Activated gamma-delta T cell treated with Interleukin-2 at 50 U/mL for 16 hours (primary cell): ENCODE measurements around the gene TMEM26.

ENCODE experiments used
- DNase-seq: peaks from one replicate; pipeline ENCODE4 v3.0.0-alpha.2; 2020

TMEM26 gene

DNA sequence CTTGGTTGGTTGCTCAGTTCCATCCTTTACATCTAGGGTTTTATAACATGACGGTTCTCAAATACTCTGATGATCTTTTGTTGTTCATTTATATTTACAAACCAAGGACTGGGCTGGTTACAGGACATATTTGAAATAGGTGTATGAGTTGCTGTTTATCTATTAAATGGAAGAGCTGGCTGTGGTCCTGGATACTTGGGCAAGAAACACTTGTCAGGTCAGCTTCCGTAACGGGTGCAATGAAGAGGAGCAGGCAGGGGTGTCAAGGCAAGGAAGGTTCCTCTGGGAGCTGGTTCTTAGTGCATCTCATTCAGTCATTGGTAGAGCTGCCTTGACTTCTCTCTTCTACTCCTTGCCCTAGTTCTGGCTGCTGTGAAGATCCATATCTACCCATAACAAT lies 4.8 kb upstream of the TMEM26 start:
- no peak for DNase-seq

DNA sequence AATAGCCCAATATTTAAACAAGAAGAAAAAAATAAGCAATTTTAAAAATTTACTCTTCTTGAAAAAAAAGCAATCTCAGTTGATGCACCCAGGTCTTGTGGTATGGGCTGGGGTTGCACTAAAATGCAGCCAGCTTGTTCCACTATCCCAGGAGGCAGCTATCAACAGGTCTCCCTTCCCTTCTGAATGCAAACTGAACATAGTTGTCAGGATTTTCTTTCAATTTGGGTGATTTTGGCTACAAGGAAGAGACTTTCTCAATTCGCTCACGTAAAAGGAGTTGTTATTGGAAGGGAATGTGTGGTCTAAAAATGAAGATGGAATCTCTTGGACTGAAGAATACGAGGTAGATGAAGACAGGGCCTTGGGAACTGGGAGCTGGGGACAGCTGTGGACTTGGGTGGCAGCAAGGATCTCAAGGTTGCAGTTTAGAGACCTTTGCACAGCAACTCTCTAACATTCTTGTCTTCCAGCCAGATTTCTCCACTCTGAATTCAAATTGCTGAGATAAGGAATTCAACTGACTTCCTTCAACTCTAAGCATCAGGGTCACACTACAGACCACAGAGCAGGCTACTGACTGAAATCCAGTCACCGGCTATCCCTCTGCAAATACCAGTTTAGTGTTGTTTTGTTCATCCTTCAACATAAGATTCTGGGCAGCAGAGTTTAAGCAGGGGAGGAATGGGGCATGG lies 3.1 kb upstream of the TMEM26 start:
- DNase-seq, result no peak

DNA sequence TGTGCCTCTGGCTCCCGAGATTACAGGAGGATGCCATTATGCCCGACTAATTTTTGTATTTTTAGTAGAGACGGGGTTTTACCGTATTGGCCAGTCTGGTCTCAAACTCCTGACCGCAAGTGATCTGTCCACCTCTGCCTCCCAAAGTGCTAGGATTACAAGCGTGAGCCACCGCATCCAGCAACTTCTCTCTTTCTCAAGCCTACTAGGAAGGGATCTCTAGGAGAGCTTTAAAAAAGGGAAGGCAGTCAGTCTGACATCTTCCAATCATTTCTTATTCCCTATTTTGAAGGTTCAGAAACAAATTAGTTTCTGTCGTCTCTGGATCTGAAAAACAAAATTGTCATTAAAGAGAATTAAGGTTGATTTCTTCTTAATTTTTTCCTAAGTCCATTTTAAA lies 2.5 kb upstream of the TMEM26 start:
- DNase-seq, result no peak

DNA sequence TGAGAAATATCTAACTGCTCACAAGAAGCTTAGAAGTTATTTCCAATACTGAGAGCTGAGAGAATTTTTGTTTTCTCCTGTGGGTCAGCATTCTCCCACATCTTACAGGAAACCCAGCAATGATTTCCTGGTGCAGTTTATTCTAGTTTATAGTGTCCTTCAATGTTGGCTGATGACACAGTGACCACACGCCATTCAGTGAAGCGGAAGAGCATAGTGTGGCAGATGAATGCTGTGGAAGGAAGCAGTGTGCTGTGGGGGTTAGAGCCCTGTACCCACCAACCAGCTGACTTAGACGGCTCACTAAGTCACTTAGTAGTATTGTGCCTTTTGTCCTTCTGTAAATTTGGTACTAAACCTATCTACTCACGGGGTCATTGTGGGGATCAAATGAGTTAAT lies 1.4 kb upstream of the TMEM26 start:
- no peak for DNase-seq

DNA sequence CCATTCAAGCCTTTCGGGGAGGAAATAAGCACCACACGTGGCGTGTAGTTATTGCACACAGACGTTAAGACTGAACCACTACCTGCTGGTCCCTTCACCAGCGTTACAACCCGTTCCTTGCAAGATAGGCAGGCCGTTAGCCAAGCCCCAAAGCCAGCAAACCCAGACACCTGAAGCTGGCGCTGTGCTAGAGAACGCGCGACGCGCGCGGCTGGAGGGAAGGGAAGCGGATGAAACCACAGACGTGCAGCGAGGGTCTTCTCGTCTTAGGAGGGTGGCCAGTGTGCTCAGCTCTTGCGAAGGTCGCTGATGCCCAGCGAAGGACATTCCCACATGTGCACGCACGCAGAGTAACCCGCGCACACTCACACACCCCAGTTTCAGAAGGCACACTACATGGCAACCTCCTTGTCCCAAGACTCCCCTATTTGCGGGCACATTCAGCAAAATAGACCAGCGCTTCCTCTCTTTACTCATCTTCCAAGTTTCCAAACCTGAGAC lies 980 bp downstream of the TMEM26 start:
- no peak for DNase-seq

DNA sequence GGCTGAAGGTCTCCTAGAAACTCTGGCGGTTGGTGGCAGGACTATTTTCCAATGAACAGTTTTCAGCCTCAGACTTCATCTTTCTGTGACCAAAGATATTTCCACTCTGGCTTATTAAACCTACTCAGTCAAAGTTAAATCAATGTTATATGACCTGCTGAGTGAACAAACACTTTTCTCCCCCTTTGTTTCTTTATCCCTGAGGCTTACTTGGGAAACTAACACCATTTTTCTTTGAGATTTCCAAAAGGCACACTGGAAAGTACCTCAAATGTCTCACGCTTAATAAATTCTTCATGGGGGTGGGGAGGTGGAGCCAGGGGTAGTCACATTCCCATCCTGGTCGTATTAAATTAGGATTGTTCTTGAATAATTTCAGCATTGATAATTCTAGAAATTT lies 1.8 kb downstream of the TMEM26 start:
- DNase-seq, result no peak

DNA sequence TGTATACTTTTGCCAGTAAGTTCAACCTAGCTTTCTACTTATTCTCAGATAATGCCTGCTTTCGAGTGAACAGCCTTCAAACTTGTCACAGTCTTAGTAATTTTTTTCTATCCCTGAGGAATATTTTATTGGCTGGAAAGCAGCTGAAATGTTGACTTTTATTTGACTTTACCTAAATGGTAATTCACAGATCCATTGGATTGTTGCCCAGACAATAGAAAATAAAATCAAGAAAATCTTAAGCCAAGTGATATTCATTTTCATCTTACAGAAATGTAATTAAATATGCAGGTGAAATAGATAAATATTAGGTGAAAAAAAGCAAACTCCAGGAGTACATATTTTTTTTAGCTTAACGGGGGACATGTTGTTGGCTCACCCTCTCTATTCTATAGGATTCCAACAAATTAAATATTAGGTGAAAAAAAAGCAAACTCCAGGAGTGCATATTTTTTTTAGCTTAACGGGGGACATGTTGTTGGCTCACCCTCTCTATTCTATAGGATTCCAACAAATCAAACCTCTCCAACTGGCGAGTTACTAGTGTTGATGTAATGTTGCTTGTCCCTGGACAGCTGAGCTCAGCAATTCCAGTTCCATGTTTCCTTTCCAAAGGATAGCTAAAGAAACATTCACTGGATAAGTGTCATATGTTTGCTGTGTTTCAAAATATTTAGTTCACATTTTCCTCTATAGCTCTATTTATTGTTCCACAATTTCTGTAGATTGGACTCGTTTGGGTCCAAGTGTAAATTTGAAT lies 4.2 kb downstream of the TMEM26 start:
- DNase-seq, result no peak

DNA sequence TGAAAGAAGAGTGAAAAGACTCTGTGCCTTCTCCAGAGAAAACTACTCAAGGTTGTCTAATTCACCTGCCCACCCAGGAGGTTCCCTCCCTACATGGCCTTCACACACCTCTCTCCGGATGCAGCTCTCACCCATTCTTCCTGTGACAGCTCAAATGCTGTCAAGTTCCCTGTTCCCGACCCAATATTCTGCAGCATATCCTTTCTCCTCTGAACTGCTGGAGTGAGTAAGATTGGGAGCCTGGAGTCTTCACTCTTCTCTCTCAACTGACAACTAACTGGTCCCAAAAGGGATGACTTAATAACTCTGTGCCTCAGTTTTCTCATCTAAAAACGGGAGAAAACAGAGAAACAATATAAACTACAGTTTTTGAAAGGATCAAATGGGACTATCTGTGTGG lies 5.1 kb downstream of the TMEM26 start:
- no peak for DNase-seq

DNA sequence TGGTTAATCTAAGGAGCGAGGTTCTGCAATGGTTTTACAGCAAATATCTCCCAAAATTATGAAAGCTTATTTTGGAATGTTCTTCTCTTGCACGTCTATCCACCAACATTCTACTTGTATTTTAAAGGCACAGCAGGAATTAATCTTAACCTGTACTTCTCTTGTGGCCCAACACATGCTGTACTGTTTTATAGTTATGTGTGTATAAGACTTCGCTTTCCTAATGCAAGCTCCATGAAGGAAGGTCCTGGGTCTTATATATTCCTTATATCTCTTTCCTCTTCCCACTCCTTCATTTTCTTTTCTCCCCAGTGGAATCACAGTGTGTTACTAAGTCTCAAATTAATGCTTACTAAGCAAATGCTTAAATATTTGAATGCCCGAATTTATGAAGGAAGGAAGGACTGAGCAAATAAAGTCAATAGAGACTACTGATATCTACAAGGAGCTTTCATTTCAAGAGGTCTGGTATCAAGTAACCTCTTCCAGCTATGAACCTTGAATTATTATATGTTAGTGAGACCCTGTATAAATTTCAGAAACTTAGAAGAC lies 14.0 kb downstream of the TMEM26 start:
- no peak for DNase-seq

DNA sequence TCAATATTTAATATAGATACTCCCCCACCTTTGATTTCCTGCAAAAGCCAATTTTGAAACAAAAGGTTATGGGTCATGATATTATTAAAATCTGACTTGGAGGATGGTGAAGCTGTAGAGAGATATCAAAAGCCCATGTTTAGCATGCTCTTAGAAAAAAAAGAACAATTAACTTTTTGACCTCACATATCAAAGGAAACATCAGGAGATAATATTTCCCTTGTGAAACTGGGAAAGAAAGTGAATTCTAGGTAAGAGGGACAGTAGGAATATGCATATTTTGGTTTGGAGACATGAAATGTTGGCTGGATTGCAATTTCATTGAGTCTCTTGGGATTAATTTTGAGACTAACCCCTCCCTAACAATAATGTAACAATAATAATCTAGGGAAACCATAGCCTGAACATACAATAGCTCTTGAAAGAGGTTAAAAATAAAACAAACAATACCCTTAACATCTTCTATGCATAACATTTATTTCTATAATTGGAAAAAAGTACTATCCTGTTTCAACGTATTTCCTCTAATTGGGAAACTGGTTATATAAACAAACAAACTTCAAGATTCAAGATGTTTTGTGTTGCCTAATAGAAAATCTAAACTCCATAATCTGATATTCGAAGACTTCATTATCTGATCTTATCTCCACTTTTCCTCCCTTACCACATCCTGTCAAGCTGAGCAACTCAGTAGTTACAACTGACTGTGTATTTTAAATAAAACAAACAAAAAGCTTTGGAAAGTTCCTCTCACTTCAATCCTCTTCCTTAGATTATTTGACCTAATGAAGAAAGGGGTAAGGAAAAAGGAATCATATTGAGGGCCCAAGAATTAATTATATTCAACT lies 14.8 kb downstream of the TMEM26 start:
- DNase-seq, result no peak

DNA sequence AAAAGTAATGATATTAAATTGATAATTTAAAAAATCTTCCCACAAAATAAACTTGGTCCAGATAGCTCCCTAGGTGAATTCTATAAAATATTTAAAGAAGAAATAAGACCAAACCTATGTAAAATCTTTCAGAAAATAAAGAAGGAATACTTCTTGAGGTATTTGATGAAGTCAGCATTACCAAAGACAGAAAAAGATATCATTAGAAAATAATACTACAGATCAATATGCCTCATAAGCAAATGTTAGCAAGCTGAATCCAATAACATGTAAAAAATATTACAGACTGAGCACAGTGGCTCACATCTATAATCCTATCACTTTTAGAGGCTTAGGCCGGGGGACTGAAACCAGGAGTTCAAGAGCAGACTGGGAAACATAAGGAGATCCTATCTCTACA lies 30.0 kb downstream of the TMEM26 start:
- no peak for DNase-seq

DNA sequence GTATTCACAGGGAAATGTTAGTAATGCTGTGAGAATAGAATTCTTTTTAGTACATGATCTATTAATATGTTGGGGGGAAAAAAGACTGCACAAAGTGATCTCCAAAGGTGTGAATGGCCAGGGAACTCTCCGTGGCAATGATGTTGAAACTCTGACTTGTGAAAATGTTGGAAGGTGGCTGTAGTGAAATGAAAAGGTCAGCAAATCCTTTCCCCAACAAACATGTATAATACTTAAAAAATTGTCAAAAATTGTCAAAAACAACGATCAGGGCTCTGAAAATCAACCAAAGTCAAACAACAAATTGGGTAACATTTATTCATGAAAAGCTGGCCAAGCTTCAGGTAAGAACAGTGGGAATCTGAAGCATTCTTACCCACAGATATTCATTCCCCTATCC lies 35.5 kb downstream of the TMEM26 start:
- DNase-seq, result no peak

DNA sequence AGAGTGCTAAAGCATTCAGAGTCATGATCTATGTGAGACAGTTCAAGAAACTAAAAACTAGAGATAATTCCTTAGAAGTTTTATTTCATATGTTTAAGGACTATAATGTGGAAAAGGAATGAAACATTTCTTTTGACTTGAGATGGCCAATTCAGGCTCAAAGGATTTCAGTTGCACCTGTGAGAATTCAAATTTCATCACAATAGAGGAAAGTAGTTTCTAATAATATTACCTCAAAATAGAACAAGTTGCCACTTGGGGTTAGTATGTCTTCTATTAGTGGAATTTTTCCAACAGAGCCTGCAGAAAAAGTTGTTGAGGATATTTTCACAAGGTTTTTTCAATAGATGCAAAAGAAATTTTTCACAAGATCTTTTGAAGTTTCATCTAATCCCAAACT lies 37.4 kb downstream of the TMEM26 start:
- no peak for DNase-seq

DNA sequence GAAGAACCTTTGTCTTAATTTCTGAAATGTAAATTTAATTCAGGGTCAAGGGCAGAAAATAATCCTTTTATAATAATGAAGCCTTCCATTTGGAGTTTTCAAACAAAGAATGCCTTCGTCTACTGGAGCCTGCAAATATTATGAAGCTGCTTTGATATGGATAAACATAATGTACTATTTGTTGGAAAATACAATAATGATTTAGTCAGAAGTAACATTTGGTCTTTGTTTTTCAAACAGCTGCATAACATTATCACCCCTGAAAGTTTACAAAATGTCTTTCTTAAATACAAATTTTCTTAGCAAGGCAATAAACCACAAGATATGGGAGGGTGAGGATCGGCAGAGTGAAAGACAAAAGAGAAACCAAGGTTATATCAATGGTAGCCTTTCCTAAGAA lies 41.5 kb downstream of the TMEM26 start:
- DNase-seq, result no peak

DNA sequence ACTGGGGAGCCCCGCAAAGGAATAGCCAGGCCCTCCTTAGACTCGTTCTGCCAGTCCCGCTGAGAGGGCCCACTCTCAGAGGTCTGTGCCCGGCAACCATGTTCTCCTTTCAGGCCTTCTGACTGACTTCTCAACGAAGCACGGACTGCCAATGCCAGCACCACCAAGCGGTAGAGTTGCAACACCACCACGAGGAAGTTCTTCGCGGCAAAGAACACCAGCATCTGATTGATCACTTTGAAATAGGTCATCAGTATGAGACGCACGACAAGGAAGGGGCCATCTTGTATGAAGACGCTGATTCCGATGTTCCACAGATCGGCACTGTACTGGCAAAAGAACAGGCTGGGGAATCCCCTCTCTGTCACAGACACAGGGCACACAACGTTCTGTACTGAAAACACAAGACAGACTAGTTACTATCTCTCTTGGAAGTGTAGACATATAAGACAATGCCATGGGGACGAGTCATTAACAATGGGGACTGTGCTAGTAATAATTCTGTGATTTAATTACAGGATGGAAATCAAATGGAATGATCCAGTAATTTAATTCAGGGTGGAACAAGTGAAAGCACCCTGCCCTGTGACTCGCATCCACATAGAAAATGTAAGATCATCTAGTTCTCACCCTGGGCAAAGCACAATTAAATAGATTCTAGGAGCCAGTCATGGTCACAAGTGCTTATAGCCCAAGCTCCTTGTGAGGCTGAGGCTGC lies 42.7 kb downstream of the TMEM26 start:
- DNase-seq, result no peak

DNA sequence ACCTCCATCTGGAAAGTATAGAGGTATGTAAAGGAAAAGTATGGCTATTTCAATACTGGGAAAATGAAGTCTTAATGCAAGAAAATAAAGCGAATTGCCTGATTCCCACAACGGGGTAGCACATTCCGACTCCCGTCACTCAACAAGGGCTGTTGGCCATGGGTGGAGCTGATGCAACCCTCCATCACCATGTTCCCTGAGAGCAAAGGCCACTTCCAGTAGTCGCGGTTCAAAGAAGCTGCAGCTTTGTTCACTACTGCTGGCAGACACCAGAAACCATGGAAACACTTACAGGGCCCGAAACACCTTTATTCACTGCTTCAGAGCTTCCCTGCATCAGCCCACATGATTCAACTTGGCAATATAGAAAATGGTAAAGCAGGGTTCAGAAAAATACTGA lies 44.0 kb downstream of the TMEM26 start:
- DNase-seq, result no peak

DNA sequence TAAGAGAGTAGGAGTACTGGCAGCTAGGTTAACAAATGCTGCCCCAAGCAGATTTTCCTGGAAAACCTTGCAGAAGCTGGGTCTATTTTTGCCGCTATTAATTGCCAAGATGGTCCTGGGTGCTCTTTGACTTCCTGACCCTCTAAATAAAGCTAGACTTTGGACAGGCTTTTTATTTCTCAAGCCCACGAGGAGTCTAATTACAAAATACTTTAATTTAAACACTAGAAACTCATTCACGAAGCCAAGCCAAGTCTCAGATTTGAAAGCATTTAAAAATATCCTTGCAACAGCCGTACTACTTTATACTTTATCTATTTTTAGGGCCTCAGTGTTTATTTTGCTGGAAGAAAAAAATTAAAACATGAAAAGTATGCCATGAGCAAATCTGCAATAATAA lies 45.1 kb downstream of the TMEM26 start:
- no peak for DNase-seq

DNA sequence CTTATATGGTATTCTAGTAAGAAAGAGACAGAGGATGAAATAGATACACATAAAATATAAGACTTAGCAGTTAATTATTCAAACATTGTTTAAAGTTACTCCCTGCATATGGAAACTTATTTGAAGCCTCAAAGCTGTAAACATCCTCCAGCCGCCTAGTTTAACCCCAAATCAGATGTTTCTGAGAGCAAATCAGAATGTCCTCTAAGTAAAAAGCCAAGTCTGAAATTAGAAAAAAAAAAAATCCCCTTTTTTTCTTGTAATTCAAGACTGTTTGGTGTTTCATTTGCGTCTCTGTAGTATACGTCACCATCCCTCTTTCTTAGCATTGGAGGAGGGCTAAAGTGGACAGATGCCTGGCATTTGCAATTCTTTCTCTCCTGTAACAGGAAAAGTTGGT lies 46.4 kb downstream of the TMEM26 start:
- DNase-seq, result no peak

DNA sequence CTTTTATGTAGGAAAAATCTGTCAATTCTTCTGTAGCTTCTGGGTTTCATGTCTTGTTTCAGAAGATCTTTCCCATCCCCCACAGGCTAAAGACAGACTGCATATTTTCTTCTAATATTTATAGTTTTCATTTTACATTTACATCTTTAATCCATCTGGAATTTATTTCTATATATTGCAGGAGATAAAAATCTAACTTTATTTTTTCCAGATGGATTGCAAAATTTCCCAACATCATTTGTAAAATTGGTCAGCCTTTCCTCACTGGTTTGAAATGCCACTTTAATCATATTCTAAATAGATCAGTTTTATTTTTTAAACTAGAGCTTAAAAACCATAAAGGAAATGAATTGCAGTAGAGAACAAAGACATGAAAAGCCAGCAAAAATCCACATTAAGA lies 46.9 kb downstream of the TMEM26 start:
- no peak for DNase-seq

DNA sequence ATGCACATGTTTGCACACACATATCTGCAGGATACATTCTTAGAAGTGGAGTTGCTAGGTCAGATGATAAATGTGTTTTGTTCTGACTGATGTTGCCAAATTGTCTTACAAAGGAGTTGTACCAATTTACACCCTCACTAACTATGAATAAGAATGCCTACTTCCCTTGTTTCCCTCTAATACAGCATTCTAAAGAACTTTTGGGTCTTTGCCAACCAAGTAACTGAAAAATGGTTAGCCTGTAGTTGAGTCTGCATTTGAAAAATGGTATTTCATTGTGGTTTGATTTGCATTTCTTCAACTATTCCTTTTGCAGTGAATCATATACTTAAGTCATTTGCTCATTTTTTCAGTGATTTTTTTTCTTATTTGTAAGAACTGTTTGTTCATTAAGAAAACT lies 48.4 kb downstream of the TMEM26 start:
- no peak for DNase-seq

DNA sequence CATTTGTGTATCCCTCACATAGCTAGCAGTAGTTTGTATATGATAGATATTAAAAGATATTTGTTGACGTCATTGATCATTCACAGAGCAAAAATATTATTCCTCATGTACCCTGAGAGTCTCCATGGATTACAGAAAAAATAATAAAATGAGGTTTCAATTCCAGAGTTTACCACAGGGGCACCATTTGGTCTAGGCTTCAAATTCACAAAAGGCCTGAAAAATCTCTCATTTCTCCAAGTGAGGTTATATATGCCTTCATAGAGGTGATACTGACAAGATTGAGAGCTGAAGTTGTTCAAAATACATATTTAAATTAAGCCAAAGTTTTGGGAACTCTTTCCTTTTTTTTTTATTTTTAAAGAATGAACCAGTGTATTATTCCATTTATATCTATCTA lies 52.7 kb downstream of the TMEM26 start:
- DNase-seq, result no peak

DNA sequence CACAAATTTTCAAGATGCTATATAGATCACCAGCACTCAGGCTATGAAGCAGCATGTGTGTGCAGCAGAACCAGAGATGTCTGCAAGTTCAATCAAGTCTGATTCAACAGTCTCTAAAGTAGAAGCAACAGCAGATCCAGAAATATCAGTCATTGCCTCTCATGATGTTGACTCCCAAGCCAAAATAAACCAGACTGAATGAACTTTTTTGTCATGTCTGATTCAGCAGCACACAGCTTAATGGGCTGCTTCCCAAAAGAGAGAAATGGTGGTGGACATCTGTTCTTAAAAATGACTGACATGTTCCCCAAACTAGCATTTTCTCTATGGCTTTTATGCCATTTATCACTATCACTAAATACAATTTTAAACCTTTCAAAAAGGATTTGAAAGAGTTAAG lies 53.8 kb downstream of the TMEM26 start:
- DNase-seq, result no peak
